HG02840 (cell line): ENCODE measurements around the gene SCRT2.

Source experiments
- ATAC-seq: cut with Tn5 transposase; IDR thresholded peaks from one replicate; pipeline ENCODE4 v1.9.1; 2021; ENCODE audit warnings: mild to moderate bottlenecking, moderate library complexity, moderate number of reproducible peaks; ENCODE audit not compliant: unreplicated experiment, low FRiP score

The SCRT2 gene

GRCh38 chr20:675033-675452 is 559 bp downstream of the SCRT2 start:
- no peak for ATAC-seq

- ATAC-seq = no peak
Measured at GRCh38 chr20:673603-674001, 2.0 kb downstream of the SCRT2 start.

DNA sequence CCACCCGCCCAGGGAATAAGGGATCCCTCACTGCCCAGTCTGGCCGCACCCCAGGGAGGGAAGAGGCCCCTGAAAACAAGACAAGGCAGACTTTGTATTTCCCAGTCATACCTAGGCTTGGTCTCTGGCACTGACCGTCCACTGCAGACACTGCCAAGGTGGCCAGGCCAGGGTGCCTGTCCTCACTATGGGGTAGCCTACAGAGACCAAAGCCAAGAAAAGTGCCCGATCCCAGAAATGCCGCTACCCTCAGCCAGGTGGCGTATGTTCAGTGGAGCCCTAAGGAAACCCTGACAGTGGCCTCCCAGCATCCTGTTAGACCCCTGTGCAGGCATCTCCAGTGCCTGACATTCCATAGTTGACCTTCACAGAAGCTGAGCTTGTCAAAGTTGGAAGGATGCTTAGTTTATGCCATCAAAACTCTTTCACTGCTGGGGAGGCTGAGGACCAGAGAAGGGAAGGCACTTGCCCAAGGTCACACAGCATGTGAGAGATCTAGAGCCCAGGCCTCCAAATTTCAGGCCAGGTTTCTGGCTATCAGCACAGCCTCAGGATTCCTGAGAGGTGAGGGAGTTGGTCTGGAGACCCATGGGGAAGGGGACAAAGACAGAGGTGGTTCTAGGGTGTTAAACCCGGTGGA is 2.5 kb downstream of the SCRT2 start:
- ATAC-seq = no peak

DNA sequence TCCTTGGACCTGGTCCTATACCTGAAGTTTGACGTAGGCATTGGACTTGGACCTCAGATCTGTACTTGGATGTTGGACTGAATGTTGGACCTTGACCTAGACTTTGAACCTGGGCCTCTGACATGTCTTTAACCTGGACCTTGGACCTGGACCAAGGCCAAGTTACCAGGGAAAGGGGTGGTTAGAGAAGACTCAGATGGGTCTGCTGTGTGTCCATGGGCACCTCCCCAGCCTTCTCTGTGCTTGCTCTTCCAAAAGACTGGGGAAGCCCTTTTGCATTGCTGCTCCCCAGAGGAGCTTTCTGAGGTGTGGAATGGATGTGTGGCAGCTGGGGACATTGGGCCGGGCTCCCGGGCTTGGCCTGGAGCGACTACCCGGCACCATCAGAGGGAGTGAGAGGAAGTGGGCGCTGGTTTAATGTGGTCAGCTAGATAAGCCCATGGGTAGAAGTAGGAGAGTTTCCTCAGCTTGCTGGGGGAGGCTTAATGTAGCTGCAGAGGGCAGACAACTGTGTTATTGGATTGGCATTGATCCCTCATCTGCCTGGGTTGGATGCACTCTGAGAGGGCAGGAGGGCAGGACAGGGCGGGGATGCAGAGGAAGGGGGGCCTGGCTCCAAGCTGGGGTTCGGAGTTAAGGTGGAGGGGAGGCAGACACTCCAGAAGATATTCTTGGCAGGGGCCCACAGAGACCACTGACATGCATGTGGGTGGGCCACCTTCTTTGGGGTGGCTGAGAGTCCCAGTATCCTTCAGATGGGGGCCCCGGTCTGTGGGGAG is 4.2 kb downstream of the SCRT2 start:
- ATAC-seq = no peak

GRCh38 chr20:669573-669972 is 6.0 kb downstream of the SCRT2 start:
- no peak for ATAC-seq

GRCh38 chr20:668638-669037 is 7.0 kb downstream of the SCRT2 start:
- no peak for ATAC-seq

- ATAC-seq = no peak
Measured at GRCh38 chr20:668050-668449, 7.6 kb downstream of the SCRT2 start.

DNA sequence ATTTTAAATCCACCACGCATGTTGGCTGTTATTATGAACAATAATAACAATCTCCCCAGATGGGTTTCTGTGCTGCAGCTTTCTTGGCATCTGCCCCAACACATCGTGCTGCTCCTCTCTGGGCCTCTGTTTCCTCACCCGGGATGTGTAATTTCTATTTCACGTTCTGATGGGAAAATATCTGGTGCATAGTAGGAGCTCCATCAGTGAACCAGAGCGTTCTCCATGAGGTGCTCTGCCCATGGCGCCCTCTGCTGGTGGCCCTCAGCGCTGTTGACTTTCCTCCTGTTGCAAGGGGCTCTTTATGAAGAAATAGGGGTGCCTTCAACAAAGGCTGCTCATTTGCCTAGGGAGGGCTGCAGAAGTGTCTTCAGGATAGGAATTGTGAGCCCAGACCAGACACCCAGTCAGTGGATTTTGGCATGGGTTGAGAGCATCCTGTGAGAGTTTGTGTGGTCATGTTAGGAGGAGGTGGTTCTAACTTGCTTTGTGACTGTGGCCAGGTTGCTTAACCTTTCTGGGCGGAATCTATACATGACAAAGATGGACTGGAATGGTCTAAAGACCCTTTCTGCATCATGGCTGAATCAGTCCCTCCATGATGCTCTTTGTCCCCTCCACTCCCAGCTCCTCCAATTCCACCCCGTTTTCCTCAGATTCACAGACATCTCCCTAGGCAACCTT is 8.1 kb downstream of the SCRT2 start:
- ATAC-seq = no peak

- ATAC-seq = no peak
Measured at GRCh38 chr20:666877-667276, 8.7 kb downstream of the SCRT2 start.

DNA sequence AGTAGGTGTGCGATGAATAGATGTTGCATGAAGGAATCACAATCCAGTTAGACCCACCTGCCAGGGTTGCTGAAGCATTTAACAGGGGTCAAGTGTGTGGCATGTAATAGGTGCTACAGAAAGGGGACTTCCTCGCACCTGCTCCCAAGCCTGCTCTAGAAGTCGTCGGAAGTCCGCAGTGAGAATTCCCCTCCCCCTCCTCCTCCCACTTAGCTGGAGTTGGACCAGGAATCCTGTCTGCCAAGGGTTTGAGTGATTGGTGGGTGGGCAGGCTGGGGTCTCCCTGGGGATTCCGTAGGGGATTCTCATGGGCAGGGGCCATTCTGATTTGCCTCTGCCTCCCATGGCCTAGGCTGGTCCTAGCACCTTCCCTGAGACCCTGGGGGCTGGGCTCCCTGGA is 10.3 kb downstream of the SCRT2 start:
- no peak for ATAC-seq

DNA sequence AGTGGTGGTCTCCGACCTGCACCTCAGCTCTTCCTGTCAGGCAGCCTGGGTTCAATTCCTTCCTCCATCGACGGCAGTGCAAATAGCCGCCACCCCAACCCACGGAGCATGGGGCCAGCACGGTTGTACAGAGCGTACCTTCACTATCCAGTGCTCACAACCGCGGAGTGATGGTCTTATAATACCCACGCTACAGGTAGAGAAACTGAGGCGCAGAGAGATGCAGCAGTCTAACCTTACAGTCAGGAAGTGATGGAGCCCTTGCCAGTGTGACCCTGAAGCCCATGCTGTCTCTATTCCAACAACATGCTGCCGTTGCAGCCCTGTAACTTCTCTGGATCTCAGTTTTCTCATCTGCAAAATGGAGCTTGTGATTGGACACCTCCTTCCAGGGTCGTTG is 11.0 kb downstream of the SCRT2 start:
- no peak for ATAC-seq

DNA sequence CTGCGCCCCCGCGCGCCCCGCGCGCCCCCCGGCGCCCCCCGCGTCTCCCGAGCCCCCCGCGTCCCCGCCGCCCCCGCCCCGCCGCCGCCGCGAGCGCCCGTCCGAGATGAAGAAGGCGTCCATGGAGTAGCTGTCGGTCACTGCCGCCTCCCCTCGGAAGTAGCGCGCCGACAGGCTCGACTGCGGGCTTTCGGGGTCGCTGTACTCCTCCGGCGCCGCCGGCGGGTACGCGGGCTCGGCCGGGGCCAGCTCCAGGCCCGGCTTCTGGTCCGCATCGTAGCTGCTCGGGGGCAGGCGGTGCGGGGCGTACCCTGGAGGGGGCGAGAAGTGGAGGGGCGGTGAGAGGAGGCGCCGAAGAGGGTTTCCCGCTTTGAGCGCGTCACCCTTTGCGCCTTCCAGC is 11.5 kb downstream of the SCRT2 start:
- no peak for ATAC-seq

GRCh38 chr20:663315-664090 is 12.1 kb downstream of the SCRT2 start:
- ATAC-seq = no peak

GRCh38 chr20:662277-663192 is 13.1 kb downstream of the SCRT2 start:
- ATAC-seq = no peak

GRCh38 chr20:661474-662270 is 13.9 kb downstream of the SCRT2 start:
- no peak for ATAC-seq

- no peak for ATAC-seq
Measured at GRCh38 chr20:658731-659291, 16.8 kb downstream of the SCRT2 start.

- no peak for ATAC-seq
Measured at GRCh38 chr20:658202-658601, 17.4 kb downstream of the SCRT2 start.

DNA sequence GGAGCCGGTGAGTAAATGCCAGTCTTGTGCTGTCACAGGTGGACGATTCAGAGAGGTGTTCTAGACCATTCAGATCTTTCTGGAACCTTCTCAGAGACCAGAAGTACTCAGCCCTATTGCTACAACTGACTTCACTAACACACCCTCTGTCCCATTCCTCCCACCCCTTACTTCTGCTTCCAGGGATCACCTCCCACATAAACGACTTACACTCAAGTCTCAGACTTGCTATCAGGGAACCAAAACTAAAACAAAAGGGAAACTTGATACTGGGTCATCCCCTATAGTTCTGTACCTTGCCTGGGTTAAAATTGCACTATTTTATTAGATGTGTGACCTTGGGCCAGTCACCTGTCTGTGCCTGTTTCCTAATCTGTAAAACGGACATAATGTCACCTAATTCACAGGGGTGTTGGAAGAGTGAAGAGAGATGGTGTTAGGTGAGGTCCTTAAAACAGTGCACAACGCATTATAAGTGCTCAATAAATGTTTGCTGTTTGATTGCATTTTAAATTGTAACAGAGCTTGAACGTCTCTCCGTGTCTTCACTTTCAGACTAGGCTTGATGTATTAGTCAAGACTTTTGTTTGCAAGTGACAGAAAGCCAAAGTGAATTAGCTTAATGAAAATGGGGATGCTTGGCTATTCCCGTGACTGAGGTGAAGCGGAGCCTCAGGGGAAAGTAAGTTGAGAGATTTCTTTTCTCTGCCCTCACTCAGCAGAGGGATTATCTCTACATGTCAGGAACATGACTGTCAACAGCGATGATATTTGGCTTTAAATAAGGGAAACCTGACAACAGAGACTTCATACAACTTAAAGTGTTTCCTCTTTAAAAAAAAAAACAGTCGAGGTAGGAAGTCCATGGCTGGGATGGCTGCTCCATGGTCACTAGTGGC is 19.6 kb downstream of the SCRT2 start:
- no peak for ATAC-seq
